DMS53 (cell line): Measurements from ENCODE around the gene BANF2.
A peak's percentile ranks its signal among the peaks of the same experiment; 100 is the strongest.
"Not testable (repeated sequence)": the region's sequence is repeated elsewhere in the genome, so short reads cannot be mapped to it uniquely, and the experiment has no call there.

ENCODE experiments used
- DNase-seq: peaks from one replicate; lab custom pipeline; 2025; lab: John Stamatoyannopoulos, UW

Gene BANF2

DNA sequence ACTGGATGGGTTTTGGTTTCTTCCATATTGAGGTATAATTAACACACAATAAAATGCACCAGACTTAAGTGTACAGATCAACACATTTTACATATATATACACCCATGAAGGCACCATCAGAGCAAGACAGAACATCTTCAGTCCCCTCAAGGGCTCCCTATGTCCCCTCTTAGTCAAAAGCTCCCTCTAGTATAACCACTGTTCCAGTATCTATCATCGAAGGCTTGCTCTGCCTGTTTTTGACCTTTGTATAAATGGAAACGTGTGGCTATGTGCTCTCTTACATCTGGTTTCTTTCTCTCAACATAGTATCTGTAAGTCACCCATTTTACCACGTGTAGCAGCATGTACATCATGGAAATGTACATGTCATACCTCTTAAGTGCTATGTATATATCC lies 66.5 kb downstream of the BANF2 start:
- DNase-seq: no peak

- DNase-seq: no peak
These were observed 67.9 kb downstream of the BANF2 start for GRCh38 chr20:17767624-17768023.

- DNase-seq: no peak
These were observed 68.5 kb downstream of the BANF2 start for GRCh38 chr20:17768271-17768670.

GRCh38 chr20:17769716-17770115 lies 70.0 kb downstream of the BANF2 start:
- not testable (repeated sequence) for DNase-seq

- peak; percentile 23 for DNase-seq
These were observed 71.6 kb downstream of the BANF2 start for GRCh38 chr20:17771206-17772004.

DNA sequence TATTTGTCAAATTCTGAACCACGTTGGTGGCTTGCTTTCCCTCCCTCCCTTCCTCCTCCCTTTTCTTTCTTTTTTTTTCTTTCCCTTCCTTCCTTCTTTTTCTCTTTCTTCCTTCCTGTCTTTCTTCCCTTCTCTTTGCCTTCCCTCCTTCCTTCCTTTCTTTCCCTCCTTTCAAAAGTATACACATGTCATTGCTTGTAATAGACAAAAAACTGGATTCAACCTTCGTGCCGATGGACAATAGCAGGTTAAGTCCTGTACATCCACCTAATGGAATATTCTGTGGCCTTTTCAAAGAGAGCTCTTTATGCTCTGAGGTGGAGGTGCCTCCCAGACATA lies 72.2 kb downstream of the BANF2 start:
- no peak for DNase-seq

DNA sequence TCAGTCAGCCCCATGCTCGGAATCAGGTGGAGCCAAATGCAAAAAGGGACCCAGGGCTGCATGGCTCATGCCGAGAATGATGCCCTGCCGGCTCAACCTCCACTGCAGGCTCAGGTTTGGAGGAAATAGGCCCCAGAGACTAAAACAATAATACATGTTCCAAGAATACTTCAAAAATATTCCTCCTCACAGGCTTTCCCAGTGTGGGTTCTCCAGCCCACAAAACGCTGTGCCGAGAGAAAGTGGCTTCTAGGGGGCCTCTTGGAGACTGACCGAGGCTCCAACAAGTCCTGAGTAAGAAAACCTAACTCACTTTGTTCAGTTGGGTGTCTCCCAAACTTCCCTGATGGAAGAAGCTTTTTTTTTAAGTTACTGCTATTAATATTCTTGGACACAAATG lies 73.9 kb downstream of the BANF2 start:
- DNase-seq: no peak

DNA sequence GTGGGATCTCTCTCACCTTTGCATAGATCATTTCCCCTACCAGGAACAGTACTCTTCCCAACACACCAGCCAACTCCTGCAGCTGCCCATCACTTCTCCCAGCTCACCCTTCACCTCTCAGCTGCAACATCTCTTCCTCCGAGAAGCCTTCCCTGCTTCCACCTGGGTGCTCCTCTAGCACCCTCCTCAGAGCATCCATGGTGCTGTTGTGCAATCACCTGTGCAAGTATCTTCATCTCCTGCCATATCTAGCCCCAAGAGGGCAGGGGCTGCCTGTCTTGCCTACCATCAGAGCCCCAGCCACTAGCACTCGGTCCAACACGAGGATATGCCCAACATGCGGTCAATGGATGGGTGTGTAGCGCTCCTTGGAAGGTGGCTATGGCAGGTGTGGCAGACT lies 75.8 kb downstream of the BANF2 start:
- no peak for DNase-seq

DNA sequence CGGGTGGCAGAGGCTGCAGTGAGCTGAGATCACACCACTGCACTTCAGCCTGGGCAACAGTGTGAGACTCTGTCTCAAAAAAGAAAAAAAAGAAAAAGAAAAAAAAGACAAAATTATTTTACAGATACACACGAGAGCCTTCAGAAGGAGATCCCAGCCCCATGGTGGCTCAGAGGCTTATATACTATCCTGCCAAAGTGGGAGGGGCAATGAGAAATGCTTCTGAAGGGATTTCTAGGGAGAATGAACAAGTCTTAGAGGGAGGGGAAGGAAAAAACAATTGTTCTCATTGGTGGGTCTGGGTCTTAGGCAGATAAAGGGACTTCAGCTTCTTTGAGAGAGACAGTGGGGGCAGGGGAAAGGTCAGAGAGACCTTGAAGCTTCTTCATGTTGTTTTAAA lies 76.8 kb downstream of the BANF2 start:
- DNase-seq: no peak

- DNase-seq: not testable (repeated sequence)
These were observed 79.2 kb downstream of the BANF2 start for GRCh38 chr20:17779011-17779410.

GRCh38 chr20:17782768-17783167 lies 83.0 kb downstream of the BANF2 start:
- no peak for DNase-seq

GRCh38 chr20:17783671-17784070 lies 83.9 kb downstream of the BANF2 start:
- DNase-seq: no peak

- no peak for DNase-seq
These were observed 85.2 kb downstream of the BANF2 start for GRCh38 chr20:17785007-17785406.
